GM19438 (cell line): ENCODE data around the gene GNAQ.

Experiments used
- ATAC-seq: cut with Tn5 transposase; IDR thresholded peaks from one replicate; pipeline ENCODE4 v1.9.1; 2021; ENCODE audit warnings: low read depth; ENCODE audit not compliant: unreplicated experiment

The GNAQ gene

GRCh38 chr9:78005231-78006002 is 26.2 kb downstream of the GNAQ start:
- no peak for ATAC-seq

- ATAC-seq = no peak
Observed at GRCh38 chr9:78004478-78005229, 27.0 kb downstream of the GNAQ start.

GRCh38 chr9:78003730-78004129 is 27.9 kb downstream of the GNAQ start:
- no peak for ATAC-seq

- ATAC-seq = no peak
Observed at GRCh38 chr9:78001946-78002731, 29.5 kb downstream of the GNAQ start.

- no peak for ATAC-seq
Observed at GRCh38 chr9:78000221-78000620, 31.4 kb downstream of the GNAQ start.

GRCh38 chr9:77999231-77999631 is 32.4 kb downstream of the GNAQ start:
- no peak for ATAC-seq

- ATAC-seq = no peak
Observed at GRCh38 chr9:77997611-77998284, 33.9 kb downstream of the GNAQ start.

- ATAC-seq = no peak
Observed at GRCh38 chr9:77996696-77997095, 34.9 kb downstream of the GNAQ start.

- no peak for ATAC-seq
Observed at GRCh38 chr9:77991191-77991590, 40.4 kb downstream of the GNAQ start.

GRCh38 chr9:77989909-77990308 is 41.7 kb downstream of the GNAQ start:
- ATAC-seq = no peak

- ATAC-seq = no peak
Observed at GRCh38 chr9:77989458-77989857, 42.2 kb downstream of the GNAQ start.

- no peak for ATAC-seq
Observed at GRCh38 chr9:77988630-77989029, 43.0 kb downstream of the GNAQ start.

- no peak for ATAC-seq
Observed at GRCh38 chr9:77987880-77988525, 43.6 kb downstream of the GNAQ start.

GRCh38 chr9:77987081-77987656 is 44.4 kb downstream of the GNAQ start:
- no peak for ATAC-seq

- no peak for ATAC-seq
Observed at GRCh38 chr9:77985996-77986395, 45.6 kb downstream of the GNAQ start.

- ATAC-seq = no peak
Observed at GRCh38 chr9:77983320-77983662, 48.3 kb downstream of the GNAQ start.

- no peak for ATAC-seq
Observed at GRCh38 chr9:77982581-77983319, 48.9 kb downstream of the GNAQ start.

- ATAC-seq = no peak
Observed at GRCh38 chr9:77981907-77982306, 49.7 kb downstream of the GNAQ start.

GRCh38 chr9:77981332-77981731 is 50.3 kb downstream of the GNAQ start:
- no peak for ATAC-seq
